ENCODE data around the gene NLGN1.

GRCh38 chr3:173743516-173743915 is 346.0 kb downstream of the NLGN1 start:
- TF ChIP-seq CEBPB (IDR thresholded peaks at IDR 0.05; ENCODE audit: low read depth) (no peak), EGR1 (IDR thresholded peaks at IDR 0.05; ENCODE audit: low read depth) (no peak), YY1 (IDR thresholded peaks at IDR 0.05; ENCODE audit: extremely low read depth, insufficient replicate concordance, low read depth, low read length) (no peak), CTCF (IDR thresholded peaks at IDR 0.05 in 2 of 3, conservative IDR thresholded peaks at IDR 0.05 in 1 of 3; ENCODE audit: borderline replicate concordance in 1 of 3, insufficient read depth in 1 of 3, low read depth in 2 of 3, low read length in 2 of 3) (no peak), POLR2AphosphoS5 (IDR thresholded peaks at IDR 0.05; ENCODE audit: low read depth, low read length) (no peak)
